Measurements from ENCODE around the gene CRYBB3. TPM values are rescaled to one million over a fixed set of nuclear protein-coding genes. Genes with fewer than 3 reads are reported as not detected.

Gene CRYBB3
- polyA plus RNA-seq, 3 donors: not detected

DNA sequence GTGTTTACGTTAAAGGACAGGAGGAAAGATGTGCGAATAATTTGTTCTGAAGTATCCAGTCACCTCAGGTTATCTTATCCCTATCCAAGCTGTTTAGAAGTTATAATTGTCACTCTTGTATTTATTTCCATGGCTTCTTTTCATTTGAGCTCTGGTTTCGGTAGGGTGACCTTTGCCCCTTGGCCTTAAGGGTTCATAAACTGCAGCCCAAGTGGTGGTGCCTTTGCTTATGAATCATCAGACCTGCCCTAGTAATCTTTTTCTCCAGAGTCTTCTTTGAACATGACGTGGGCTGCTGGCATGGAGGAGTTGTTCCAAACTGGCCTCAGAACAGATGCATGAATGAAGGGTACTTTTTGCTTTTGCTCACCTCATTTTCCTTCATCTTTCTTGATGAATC, 6.5 kb upstream of the CRYBB3 start:
- TF ChIP-seq, protein P1, sequence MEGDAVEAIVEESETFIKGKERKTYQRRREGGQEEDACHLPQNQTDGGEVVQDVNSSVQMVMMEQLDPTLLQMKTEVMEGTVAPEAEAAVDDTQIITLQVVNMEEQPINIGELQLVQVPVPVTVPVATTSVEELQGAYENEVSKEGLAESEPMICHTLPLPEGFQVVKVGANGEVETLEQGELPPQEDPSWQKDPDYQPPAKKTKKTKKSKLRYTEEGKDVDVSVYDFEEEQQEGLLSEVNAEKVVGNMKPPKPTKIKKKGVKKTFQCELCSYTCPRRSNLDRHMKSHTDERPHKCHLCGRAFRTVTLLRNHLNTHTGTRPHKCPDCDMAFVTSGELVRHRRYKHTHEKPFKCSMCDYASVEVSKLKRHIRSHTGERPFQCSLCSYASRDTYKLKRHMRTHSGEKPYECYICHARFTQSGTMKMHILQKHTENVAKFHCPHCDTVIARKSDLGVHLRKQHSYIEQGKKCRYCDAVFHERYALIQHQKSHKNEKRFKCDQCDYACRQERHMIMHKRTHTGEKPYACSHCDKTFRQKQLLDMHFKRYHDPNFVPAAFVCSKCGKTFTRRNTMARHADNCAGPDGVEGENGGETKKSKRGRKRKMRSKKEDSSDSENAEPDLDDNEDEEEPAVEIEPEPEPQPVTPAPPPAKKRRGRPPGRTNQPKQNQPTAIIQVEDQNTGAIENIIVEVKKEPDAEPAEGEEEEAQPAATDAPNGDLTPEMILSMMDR (IDR thresholded peaks at IDR 0.05): no peak
- no peaks in the 10 kb centered on the region for H3K9me3 ChIP-seq (replicated peaks in 1 of 2; ENCODE audit: control insufficient read depth in 1 of 2, insufficient read depth in 1 of 2, low read length in 2 of 2)
- H3K27ac ChIP-seq (ENCODE audit: low read depth in 1 of 2, low read length in 2 of 2): no peak overlapping the region
- H2AFZ ChIP-seq (ENCODE audit: insufficient read depth, low read depth, low read length, poor library complexity, severe bottlenecking): no peak overlapping the region
- Mint-ChIP-seq H3K4me3 (no peak overlapping the region), H3K36me3 (no peaks in the 10 kb centered on the region), H3K4me1 (no peaks in the 10 kb centered on the region), H3K9me3 (no peaks in the 10 kb centered on the region), H3K27me3 (ENCODE audit: low read depth in 3 of 3) (peaks cover 0 to 1% (median 0%) of the 10 kb centered on the region in 3 donors), H3K27ac (no peak overlapping the region)
- no peaks in the 10 kb centered on the region for H3K4me1 ChIP-seq (ENCODE audit: control insufficient read depth in 1 of 2, insufficient read depth in 2 of 2, low read length in 2 of 2)
- H4K20me1 ChIP-seq (ENCODE audit: insufficient read depth, low read length): no peaks in the 10 kb centered on the region
- no peaks in the 10 kb centered on the region for H3K27me3 ChIP-seq (ENCODE audit: control insufficient read depth in 2 of 2, insufficient read depth in 2 of 2, low read length in 2 of 2)
- H3K9ac ChIP-seq (ENCODE audit: insufficient read depth, low read length, poor library complexity, severe bottlenecking): no peak overlapping the region
- DNase-seq: no peak
- H3K79me2 ChIP-seq (ENCODE audit: insufficient read depth, low read length): no peaks in the 10 kb centered on the region
- H3K4me2 ChIP-seq (replicated peaks; ENCODE audit: extremely low read depth, low read length, poor library complexity, severe bottlenecking): no peak overlapping the region
- H3K36me3 ChIP-seq (replicated peaks in 1 of 2; ENCODE audit: control insufficient read depth in 1 of 2, insufficient read depth in 2 of 2, low read length in 2 of 2): no peaks in the 10 kb centered on the region
- intact Hi-C loops (cut with micrococcal nuclease): no loop called here
- no peak overlapping the region for H3K4me3 ChIP-seq (replicated peaks in 1 of 3; ENCODE audit: low read depth in 2 of 3, low read length in 3 of 3)
- WGBS (ENCODE audit: insufficient coverage): no CpG with 5 or more reads among the region's 4 CpGs

DNA sequence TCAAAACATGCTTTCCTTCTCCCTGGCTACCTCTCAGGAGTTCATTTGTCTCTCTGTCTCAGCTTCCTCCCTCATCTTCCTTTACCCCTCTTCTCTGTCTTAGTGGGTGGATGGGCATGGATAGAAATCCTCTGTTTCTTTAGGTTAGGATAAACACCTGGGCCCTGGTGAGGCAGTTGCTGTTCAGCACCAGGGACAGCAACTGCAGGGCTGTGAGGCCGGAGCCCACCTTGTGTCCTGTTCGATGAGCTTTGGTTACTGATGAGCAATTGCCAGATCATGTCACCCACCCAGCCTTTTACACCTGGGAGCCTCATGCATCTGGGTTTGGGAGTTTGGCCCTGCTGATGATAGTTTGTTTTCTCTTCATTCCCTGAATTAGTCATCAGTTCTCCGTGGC, 6.1 kb upstream of the CRYBB3 start:
- H3K27me3 ChIP-seq (ENCODE audit: control insufficient read depth in 2 of 2, insufficient read depth in 2 of 2, low read length in 2 of 2): no peaks in the 10 kb centered on the region
- Mint-ChIP-seq H3K4me1 (no peaks in the 10 kb centered on the region), H3K27me3 (ENCODE audit: low read depth in 3 of 3) (peaks cover 0 to 1% (median 0%) of the 10 kb centered on the region in 3 donors), H3K27ac (no peak overlapping the region), H3K36me3 (no peaks in the 10 kb centered on the region), H3K9me3 (no peaks in the 10 kb centered on the region), H3K4me3 (no peak overlapping the region)
- H3K36me3 ChIP-seq (replicated peaks in 1 of 2; ENCODE audit: control insufficient read depth in 1 of 2, insufficient read depth in 2 of 2, low read length in 2 of 2): no peaks in the 10 kb centered on the region
- no CpG with 5 or more reads among the region's 3 CpGs for WGBS (ENCODE audit: insufficient coverage)
- no peak overlapping the region for H3K4me3 ChIP-seq (replicated peaks in 1 of 3; ENCODE audit: low read depth in 2 of 3, low read length in 3 of 3)
- H2AFZ ChIP-seq (ENCODE audit: insufficient read depth, low read depth, low read length, poor library complexity, severe bottlenecking): no peak overlapping the region
- H3K9me3 ChIP-seq (replicated peaks in 1 of 2; ENCODE audit: control insufficient read depth in 1 of 2, insufficient read depth in 1 of 2, low read length in 2 of 2): no peaks in the 10 kb centered on the region
- H3K4me2 ChIP-seq (replicated peaks; ENCODE audit: extremely low read depth, low read length, poor library complexity, severe bottlenecking): no peak overlapping the region
- H4K20me1 ChIP-seq (ENCODE audit: insufficient read depth, low read length): no peaks in the 10 kb centered on the region
- intact Hi-C loops (cut with micrococcal nuclease): no loop called here
- no peaks in the 10 kb centered on the region for H3K79me2 ChIP-seq (ENCODE audit: insufficient read depth, low read length)
- no peak overlapping the region for H3K9ac ChIP-seq (ENCODE audit: insufficient read depth, low read length, poor library complexity, severe bottlenecking)
- TF ChIP-seq, protein P1 (IDR thresholded peaks at IDR 0.05): no peak
- DNase-seq: no peak
- no peaks in the 10 kb centered on the region for H3K4me1 ChIP-seq (ENCODE audit: control insufficient read depth in 1 of 2, insufficient read depth in 2 of 2, low read length in 2 of 2)
- H3K27ac ChIP-seq (ENCODE audit: low read depth in 1 of 2, low read length in 2 of 2): no peak overlapping the region
